Measurements from ENCODE around the gene RAB35.
A peak's percentile ranks its signal among the peaks of the same experiment; 100 is the strongest.

Gene RAB35

GRCh38 chr12:120132863-120133385 is 16.4 kb upstream of the RAB35 start:
- DNase-seq (ENCODE audit: low read depth) = no peak

GRCh38 chr12:120132054-120132836 is 15.7 kb upstream of the RAB35 start:
- DNase-seq (ENCODE audit: low read depth) = no peak

- no peak for DNase-seq (ENCODE audit: low read depth)
Observed at GRCh38 chr12:120131116-120131515, 14.6 kb upstream of the RAB35 start.

- DNase-seq (ENCODE audit: low read depth) = no peak
Observed at GRCh38 chr12:120130011-120130410, 13.5 kb upstream of the RAB35 start.

GRCh38 chr12:120126635-120127005 is 10.1 kb upstream of the RAB35 start:
- no peak for DNase-seq (ENCODE audit: low read depth)

- DNase-seq (ENCODE audit: low read depth) = no peak
Observed at GRCh38 chr12:120125792-120126634, 9.5 kb upstream of the RAB35 start.

- DNase-seq (ENCODE audit: low read depth) = no peak
Observed at GRCh38 chr12:120125029-120125428, 8.5 kb upstream of the RAB35 start.

GRCh38 chr12:120121766-120122293 is 5.3 kb upstream of the RAB35 start:
- DNase-seq (ENCODE audit: low read depth) = no peak

- no peak for DNase-seq (ENCODE audit: low read depth)
Observed at GRCh38 chr12:120121343-120121742, 4.8 kb upstream of the RAB35 start.

GRCh38 chr12:120119271-120119973 is 2.9 kb upstream of the RAB35 start:
- DNase-seq (ENCODE audit: low read depth) = no peak

- DNase-seq (ENCODE audit: low read depth) = no peak
Observed at GRCh38 chr12:120118321-120119061, 1.9 kb upstream of the RAB35 start.

- DNase-seq (ENCODE audit: low read depth) = no peak
Observed at GRCh38 chr12:120117961-120118320, 1.4 kb upstream of the RAB35 start.

- peak; percentile 99 for DNase-seq (ENCODE audit: low read depth)
Observed at GRCh38 chr12:120116792-120117651, 469 bp upstream of the RAB35 start.

GRCh38 chr12:120115692-120116440 is 687 bp downstream of the RAB35 start:
- peak; percentile 29 for DNase-seq (ENCODE audit: low read depth)

- no peak for DNase-seq (ENCODE audit: low read depth)
Observed at GRCh38 chr12:120115066-120115465, 1.5 kb downstream of the RAB35 start.

- DNase-seq (ENCODE audit: low read depth) = peak; percentile 25
Observed at GRCh38 chr12:120110550-120111501, 5.7 kb downstream of the RAB35 start.

- no peak for DNase-seq (ENCODE audit: low read depth)
Observed at GRCh38 chr12:120109570-120110267, 6.8 kb downstream of the RAB35 start.

GRCh38 chr12:120106151-120106550 is 10.4 kb downstream of the RAB35 start:
- no peak for DNase-seq (ENCODE audit: low read depth)
